ENCODE data around the gene FLT3LG. TPM values are rescaled to one million over a fixed set of nuclear protein-coding genes. Genes with fewer than 3 reads are reported as not detected.

Gene FLT3LG
- total RNA-seq, 1 donor from 2014 or later = 13.1 TPM

DNA sequence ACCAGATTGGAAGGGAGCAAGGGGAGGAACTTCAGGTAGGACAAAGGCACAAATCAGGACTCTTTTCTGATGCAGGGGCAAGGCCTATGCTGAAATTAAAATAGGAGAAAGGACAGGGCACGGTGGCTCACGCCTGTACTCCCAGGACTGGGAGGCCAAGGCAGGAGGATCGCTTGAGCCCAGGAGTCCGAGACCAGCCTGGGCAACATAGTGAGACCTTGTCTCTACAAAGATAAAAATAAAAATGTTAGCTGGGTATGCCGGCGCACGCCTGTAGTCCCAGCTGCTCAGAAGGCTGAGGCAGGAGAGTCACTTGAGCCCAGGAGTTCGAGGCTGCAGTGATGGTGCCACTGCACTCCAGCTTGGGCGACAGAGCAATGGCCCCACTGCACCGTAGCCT lies 38.3 kb upstream of the FLT3LG start:
- no peak for DNase-seq
- Mint-ChIP-seq H3K9me3 (ENCODE audit: unreplicated experiment) (peaks cover 14% of the 10 kb centered on the region), H3K36me3 (ENCODE audit: unreplicated experiment) (peaks cover 13% of the 10 kb centered on the region), H3K27me3 (ENCODE audit: unreplicated experiment) (peaks cover 20% of the 10 kb centered on the region), H3K4me3 (ENCODE audit: unreplicated experiment) (peak overlapping the region; percentile 98), H3K27ac (ENCODE audit: unreplicated experiment) (peak overlapping the region; percentile 60), H3K4me1 (ENCODE audit: low read depth, unreplicated experiment) (peaks cover 31% of the 10 kb centered on the region)
- TF ChIP-seq, protein P1, sequence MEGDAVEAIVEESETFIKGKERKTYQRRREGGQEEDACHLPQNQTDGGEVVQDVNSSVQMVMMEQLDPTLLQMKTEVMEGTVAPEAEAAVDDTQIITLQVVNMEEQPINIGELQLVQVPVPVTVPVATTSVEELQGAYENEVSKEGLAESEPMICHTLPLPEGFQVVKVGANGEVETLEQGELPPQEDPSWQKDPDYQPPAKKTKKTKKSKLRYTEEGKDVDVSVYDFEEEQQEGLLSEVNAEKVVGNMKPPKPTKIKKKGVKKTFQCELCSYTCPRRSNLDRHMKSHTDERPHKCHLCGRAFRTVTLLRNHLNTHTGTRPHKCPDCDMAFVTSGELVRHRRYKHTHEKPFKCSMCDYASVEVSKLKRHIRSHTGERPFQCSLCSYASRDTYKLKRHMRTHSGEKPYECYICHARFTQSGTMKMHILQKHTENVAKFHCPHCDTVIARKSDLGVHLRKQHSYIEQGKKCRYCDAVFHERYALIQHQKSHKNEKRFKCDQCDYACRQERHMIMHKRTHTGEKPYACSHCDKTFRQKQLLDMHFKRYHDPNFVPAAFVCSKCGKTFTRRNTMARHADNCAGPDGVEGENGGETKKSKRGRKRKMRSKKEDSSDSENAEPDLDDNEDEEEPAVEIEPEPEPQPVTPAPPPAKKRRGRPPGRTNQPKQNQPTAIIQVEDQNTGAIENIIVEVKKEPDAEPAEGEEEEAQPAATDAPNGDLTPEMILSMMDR (IDR thresholded peaks at IDR 0.05; ENCODE audit: partially characterized antibody, unreplicated experiment) = no peak

DNA sequence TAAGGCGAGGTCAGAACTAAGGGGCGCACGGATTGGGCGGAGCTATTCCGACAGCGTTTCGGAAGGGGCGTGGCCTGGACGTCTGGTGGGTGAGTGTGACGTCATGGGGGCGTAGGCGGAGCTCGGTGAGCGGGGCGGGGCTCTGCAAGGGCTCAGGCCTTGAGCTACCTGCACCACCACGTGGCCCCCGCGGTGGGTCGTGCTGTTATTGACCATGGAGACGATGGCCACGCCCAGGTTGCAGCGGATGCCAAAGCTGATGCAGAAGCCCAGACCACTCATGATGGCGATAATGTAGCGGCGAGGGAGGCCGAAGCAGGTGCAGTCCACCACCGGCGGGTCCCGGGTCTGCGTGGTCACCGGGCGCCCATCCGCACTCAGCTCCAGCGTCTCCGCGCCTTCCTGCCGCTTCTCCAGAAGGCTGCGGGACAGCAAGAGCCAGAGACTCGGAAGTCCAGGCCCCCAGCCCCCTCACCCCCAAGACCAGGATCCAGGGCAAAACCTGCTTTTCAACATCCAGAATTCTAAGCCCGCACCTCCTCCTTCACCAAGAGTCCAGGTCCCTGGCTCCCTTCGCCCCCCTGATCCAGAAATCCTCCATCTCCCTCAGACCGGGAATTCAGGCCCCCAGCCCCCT lies 37.5 kb upstream of the FLT3LG start:
- Mint-ChIP-seq H3K27ac (ENCODE audit: unreplicated experiment) (peak overlapping the region; percentile 100), H3K27me3 (ENCODE audit: unreplicated experiment) (peaks cover 22% of the 10 kb centered on the region), H3K4me1 (ENCODE audit: low read depth, unreplicated experiment) (peaks cover 32% of the 10 kb centered on the region), H3K9me3 (ENCODE audit: unreplicated experiment) (peaks cover 15% of the 10 kb centered on the region), H3K36me3 (ENCODE audit: unreplicated experiment) (peaks cover 13% of the 10 kb centered on the region), H3K4me3 (ENCODE audit: unreplicated experiment) (peak overlapping the region; percentile 98)
- TF ChIP-seq, protein P1 (IDR thresholded peaks at IDR 0.05; ENCODE audit: partially characterized antibody, unreplicated experiment) = no peak
- DNase-seq = peak; percentile 84

DNA sequence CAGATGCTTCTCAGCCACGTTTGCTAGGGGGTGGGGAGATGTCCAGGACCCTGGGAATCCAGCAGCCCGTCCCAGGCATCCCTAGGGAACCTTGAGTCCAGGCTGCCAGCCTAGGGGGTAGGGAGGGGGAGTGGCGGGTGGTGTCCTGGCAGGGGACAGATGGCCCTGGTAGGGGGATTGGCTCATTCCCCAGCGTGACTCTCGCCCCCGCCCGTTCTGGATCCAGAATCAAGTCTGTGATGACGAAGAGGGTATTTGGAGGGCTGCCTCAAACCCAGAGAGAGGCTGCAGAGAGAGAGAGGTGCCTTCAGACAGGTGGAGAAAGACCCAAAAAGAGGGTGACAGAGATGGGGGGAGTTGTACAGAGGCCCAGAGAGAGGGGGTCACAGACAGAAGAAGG lies 36.8 kb upstream of the FLT3LG start:
- Mint-ChIP-seq H3K9me3 (ENCODE audit: unreplicated experiment) (peaks cover 18% of the 10 kb centered on the region), H3K36me3 (ENCODE audit: unreplicated experiment) (peaks cover 13% of the 10 kb centered on the region), H3K4me3 (ENCODE audit: unreplicated experiment) (peak overlapping the region; percentile 98), H3K27ac (ENCODE audit: unreplicated experiment) (peak overlapping the region; percentile 100), H3K27me3 (ENCODE audit: unreplicated experiment) (peaks cover 27% of the 10 kb centered on the region), H3K4me1 (ENCODE audit: low read depth, unreplicated experiment) (peaks cover 39% of the 10 kb centered on the region)
- TF ChIP-seq, protein P1 (IDR thresholded peaks at IDR 0.05; ENCODE audit: partially characterized antibody, unreplicated experiment) = no peak
- peak; percentile 83 for DNase-seq

DNA sequence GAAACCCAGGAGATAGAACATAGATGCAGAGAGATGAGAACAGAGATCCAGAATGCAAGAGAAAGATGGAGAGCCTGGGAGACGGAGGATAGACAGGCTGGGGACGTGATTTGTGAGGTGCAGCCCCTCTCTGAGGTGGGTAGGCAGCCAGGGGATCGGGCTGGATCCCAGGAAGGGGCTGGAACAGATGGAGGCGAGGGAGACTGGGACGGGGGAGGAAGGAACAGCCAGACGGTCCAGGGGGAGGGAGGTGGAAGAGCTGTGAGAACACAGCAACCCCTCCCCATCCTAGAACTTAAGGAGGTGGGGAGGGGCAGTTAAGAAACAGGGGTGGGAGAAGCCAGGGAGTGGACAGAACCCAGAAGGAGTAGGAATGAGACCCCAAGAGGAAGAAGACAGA lies 35.8 kb upstream of the FLT3LG start:
- TF ChIP-seq, protein P1 (IDR thresholded peaks at IDR 0.05; ENCODE audit: partially characterized antibody, unreplicated experiment) = no peak
- Mint-ChIP-seq H3K36me3 (ENCODE audit: unreplicated experiment) (peaks cover 12% of the 10 kb centered on the region), H3K27ac (ENCODE audit: unreplicated experiment) (peak overlapping the region; percentile 100), H3K9me3 (ENCODE audit: unreplicated experiment) (peaks cover 18% of the 10 kb centered on the region), H3K27me3 (ENCODE audit: unreplicated experiment) (peaks cover 28% of the 10 kb centered on the region), H3K4me1 (ENCODE audit: low read depth, unreplicated experiment) (peaks cover 39% of the 10 kb centered on the region), H3K4me3 (ENCODE audit: unreplicated experiment) (peak overlapping the region; percentile 98)
- no peak for DNase-seq

DNA sequence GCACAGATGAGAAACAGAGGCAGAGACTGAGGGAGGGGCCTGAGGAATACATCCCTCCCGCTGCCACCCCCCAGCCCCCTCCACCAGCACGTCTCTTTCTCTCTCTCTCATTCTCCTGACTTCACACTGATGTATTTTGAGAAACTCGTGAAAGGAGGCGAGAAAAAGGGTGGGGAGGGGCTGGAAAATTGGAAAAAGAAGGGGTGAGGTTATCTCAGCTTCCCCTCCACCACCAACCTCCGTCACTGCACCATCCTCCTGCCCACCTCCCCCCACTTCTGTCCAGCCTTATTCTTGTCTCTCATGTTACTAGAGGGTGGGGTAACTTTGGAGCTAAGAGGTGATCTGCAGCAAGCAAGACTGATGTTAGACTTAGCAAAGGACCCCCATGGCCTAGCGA lies 34.2 kb upstream of the FLT3LG start:
- peaks cover 39% of the 10 kb centered on the region for H3K4me1 Mint-ChIP-seq (ENCODE audit: low read depth, unreplicated experiment)
- H3K36me3 Mint-ChIP-seq (ENCODE audit: unreplicated experiment) = peaks cover 9% of the 10 kb centered on the region
- H3K9me3 Mint-ChIP-seq (ENCODE audit: unreplicated experiment) = peaks cover 17% of the 10 kb centered on the region

More for the DNA sequence above, 34.2 kb upstream of the FLT3LG start:
- TF ChIP-seq, protein P1 (IDR thresholded peaks at IDR 0.05; ENCODE audit: partially characterized antibody, unreplicated experiment) = no peak
- H3K27me3 Mint-ChIP-seq (ENCODE audit: unreplicated experiment) = peaks cover 29% of the 10 kb centered on the region
- peak overlapping the region; percentile 91 for H3K27ac Mint-ChIP-seq (ENCODE audit: unreplicated experiment)
- H3K4me3 Mint-ChIP-seq (ENCODE audit: unreplicated experiment) = peak overlapping the region; percentile 98
- no peak for DNase-seq
